Measurements from ENCODE around the gene SYNGR4. TPM values are rescaled to one million over a fixed set of nuclear protein-coding genes. Genes with fewer than 3 reads are reported as not detected.
"Not testable (repeated sequence)": the region's sequence is repeated elsewhere in the genome, so short reads cannot be mapped to it uniquely, and the experiment has no call there.

SYNGR4 gene
- total RNA-seq, 1 donor from 2014 or later: not detected

DNA sequence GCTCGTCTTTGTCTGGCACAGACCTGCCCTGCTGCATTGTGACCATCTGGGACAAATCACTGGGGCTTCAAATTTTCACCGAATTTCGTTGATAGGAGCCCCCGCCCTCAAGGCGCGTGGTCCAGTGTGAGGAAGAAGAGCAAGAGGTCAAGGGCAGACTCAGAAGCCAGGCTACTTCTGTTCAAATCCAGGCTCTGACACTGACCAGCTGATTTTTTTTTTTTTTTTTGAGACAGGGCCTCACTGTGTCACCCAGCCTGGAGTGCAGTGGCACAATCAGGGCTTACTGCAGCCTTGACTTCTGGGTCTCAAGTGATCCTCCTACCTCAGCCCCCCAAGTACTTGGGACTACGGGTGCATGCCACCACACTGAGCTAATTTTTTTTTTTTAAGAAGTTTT lies 7.2 kb downstream of the SYNGR4 start:
- no peak for DNase-seq (ENCODE audit: low read depth in 2 of 2)

DNA sequence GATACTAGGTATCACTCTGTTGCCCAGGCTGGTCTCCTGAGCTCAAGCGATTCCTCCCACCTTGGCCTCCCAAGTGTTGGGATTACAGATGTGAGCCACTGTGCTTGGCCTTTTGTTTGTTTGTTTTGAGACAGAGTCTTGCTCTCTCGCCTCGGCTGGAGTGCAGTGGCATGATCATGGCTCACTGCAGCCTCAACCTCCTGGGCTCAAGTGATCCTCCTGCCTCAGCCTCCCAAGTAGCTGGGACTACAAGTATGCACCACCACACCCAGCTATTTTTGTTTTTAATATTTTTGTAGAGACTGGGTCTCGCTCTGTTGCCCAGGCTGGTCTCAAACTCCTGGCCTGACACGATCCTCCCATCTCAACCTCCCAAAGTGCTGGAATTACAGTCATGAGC lies 7.6 kb downstream of the SYNGR4 start:
- DNase-seq (ENCODE audit: low read depth in 2 of 2): not testable (repeated sequence)

DNA sequence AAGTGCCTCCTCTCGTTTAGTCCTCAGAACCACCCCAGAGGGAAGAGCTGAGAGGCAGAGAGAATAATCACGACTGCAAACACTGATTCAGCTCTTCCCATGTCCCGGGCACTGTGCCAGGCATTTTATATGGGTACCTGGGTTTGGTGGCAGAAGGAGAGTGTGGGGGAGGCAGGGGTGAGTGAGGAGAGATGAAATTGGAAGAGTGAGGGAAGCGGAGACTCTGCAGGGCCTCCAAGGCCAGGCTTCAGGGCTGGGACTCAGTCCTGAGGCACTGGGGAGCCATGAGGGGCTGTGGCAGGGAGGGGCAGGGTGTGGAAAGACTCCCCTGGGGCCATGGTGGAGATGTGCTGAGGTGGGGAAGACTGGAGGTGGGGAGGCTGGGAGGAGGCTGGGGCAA lies 8.7 kb downstream of the SYNGR4 start:
- no peak for DNase-seq (ENCODE audit: low read depth in 2 of 2)

DNA sequence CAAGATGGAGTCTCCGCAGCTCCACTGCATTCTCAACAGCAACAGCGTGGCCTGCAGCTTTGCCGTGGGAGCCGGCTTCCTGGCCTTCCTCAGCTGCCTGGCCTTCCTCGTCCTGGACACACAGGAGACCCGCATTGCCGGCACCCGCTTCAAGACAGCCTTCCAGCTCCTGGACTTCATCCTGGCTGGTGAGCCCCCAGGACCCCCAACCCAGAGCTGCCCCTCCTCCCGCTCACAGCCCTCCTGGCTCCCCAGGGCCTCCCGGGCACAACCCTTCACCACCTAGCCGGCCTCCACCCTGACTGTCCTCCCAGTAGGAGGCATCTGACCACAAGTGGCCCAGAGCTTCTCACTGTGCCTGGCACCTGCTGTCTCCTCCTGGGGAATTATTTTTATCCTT lies 9.4 kb downstream of the SYNGR4 start:
- DNase-seq (ENCODE audit: low read depth in 2 of 2): no peak

DNA sequence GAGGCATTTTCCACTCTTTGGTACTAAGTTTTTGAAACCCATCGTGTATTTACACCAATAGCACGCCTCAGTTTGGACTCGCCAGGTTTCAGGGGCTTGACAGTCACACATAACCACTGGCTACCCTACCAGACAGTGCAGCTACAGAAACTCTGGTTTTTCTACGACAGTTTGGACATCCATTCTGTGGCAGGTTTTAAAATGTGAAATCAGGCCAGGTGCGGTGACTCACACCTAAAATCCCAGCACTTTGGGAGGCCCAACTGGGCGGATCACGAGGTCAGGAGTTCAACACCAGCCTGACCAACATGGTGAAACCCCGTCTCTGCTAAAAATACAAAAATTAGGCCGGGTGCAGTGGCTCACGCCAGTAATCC lies 14.0 kb downstream of the SYNGR4 start:
- no peak for DNase-seq (ENCODE audit: low read depth in 2 of 2)

DNA sequence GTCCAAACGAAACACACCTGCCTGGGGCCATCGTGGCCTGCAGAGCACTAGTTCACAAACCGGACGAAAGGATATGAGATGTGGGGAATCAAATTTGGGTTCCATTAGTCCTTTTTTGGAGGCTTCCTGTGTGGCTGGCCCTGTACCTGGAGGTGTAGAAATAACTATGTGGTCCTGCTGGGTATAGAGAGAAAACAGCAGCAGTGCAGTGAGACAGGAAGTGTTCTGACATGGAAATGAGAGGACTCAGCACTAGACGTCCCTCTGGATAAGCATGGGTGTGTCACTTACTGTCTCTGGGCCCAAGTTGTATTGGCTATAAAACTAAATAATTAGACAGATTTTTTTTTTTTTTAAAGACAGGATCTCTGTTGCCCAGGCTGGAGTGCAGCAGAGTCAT lies 14.9 kb downstream of the SYNGR4 start:
- DNase-seq (ENCODE audit: low read depth in 2 of 2): no peak

DNA sequence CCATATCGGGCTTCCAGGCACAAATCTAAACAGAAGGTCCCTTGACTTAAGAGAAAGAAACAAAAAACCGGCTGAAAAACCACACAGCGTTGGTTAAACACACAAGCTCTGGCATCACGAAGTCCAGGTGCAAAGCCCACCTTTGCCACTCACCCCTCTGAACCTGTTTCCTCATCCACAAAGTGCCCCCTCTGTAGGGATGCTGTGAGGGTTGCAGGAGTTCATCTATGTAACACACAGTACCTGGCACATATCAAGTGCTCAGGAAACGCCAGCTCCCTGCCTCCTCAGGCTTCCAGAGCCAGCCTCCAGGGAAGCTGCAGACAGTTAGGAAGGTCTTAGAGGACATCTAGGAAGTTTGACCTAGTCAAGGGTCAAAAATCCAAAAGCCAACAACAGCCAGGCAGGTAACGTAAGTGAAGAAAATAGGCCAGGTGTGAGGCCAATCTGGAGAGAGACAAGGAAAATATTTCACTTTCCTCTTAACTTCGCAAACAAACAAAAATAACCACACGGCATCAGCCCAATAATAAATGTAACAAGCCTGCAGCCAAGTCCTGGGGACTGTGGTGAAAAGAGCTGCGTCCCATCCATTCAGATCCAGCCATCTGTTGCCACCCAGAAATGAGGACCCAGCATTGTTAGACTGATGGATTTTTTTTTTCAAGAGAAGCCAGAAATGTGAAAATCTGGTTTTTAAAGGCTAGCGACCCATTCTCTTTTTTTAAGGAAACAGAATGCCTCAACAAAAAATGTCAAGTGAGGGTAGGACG lies 17.2 kb downstream of the SYNGR4 start:
- DNase-seq (ENCODE audit: low read depth in 2 of 2): no peak

DNA sequence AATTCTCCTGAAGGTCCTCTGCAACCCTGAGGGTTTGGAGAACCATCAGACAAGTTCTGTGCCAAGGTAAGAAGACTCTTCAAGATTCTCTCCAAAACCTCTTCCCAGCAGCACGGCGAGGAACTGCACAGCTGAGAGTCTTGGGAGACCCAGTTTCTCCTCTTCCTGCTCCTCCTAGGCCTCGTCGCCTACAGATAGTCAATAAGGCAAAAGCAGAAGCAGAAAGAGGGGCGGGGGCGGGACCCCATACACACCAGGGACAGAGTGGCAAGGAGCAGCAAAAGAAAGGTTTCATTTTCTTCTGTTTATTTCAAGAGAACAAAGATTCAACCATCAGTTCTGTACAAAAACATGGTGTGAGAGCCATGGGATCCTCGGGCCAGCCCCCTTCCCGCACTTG lies 18.1 kb downstream of the SYNGR4 start:
- DNase-seq (ENCODE audit: low read depth in 2 of 2): no peak

DNA sequence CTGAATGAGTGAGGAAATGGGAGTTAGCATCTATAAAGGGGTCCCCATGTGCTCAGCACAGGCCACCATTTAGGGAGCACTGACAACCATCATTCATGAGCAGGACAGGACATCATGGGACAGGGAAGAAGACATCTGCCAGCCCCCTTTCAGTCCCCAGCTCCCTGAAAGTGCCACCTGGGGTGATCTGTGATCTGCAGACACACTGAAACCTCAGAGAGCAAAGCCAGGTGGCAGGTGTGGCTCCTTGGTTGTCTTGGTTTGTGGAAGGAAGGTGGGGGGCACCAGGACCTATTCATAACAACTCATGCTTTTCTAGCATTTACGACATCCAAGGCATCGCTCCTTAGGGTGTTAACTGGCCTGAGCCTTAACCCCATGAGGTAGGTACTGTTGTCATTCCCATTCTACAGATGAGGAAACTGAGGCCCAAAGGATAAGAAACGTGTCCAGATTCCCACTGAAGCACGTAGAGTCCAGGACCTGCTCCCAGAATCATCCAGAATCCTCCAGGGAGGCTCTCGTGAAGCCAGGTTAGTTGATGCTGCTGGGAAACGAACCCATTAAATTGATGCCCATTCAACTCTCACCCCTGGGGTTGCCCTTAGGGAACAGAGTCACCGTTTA lies 21.4 kb downstream of the SYNGR4 start:
- DNase-seq (ENCODE audit: low read depth in 2 of 2): no peak

DNA sequence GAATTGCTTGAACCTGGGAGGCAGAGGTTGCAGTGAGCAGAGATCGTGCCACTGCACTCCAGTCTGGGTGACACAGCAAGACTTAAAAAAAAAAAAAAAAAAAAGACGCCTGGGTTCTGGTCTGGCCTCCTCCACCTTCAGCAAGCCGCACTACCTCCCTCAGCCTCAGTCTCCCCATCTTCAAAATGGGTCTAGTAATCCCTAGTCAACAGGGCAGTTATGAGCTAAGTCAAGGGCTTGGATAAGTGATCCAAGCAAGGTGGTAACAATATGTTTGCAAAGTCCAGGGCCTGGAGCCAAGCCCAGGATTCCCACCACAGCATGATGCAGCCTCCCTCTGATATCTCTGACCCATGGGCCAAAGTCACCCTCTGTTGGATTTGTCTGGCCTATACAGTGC lies 22.8 kb downstream of the SYNGR4 start:
- DNase-seq (ENCODE audit: low read depth in 2 of 2): no peak

DNA sequence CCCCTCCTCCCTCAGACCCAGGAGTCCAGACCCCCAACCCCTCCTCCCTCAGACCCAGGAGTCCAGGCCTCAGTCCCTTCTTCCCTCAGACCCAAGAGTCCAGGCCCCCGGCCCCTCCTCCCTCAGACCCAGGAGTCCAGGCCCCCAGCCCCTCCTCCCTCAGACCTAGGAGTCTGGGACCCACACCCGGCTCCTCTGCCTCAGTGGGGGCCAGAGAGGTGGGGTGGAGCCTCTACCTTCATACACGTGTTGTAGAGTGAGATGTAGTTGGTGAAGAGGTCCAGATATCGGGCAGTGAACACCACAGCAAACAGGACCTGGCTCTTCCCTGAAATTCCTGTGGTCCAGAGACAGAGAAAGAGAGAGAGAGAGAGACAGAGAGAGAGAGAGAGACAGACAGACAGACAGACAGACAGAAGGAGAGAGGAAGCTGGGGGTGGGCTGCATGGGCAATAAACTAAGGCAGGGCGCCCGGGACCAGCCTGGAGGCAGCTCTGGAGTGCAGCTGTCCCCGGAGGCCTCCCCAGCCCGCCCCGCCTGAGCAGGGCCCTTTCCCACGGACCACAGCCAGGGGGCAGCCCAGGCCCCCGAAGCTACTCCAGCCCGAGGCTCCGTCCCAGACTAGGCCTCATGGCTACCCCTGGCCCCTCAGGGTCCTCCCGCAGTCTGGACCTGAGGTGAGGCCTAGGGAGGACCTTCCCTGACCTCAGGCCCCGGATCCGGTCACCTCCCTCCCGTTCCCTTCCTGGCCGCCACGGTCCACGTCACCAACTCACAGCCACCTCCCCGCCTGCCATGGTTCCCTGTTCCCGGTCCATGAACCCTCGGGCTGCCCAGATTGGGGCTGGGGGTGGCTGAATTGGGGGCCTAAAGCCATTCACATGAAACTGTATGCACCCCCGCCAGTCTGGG lies 26.3 kb downstream of the SYNGR4 start:
- DNase-seq (ENCODE audit: low read depth in 2 of 2): peak; percentile 75 to 83

DNA sequence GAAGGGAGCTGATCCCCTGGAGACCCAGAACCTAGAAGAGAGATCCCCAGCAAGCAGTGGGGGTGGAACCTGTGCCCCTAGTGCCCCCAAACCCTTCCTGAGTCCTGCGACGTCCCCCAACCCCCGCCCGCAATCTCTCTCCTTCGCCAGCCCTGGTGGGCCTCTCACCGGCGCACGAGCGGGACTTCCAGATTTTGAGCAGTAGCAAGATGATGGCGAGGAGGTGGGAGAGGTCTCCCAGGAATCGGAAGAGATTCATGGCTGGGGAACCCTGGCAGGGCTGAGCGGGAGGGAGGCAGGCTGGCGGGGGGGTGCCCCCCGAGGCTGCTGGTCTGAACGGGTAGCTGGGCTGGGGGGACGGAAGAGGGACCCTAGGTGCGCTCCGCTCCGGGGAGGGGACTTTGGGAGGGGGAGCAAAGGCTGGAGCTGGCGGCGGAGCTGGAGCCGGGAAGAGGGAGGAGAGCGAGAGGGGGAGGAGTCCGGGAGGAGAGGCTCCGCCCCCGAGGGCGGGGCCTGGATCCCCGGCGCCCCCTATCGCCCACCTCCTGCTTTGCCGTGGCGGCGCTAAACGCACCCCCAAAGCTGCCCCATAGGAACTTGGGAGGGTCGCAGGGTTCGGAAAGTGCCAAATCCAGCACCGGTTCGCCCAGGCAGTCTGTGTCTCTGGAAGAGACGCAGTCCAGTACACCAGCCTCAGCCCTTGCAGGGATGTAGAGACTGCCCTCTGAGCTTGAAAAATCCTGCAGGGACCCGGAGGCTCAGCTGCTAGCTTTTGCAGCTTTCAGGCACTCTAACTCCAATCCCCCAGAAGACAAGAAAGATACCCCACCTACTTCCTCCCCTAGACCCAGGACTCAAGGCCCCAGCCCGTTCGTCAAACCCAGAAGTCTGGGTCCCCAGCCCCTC lies 27.2 kb downstream of the SYNGR4 start, which contains the start of gene KDELR1:
Gene KDELR1 (minus strand): TSS at position 452 of the 906 bp plus-strand sequence. CDS start 193 bp downstream, at position 259.
- peak; percentile 75 to 85 for DNase-seq (ENCODE audit: low read depth in 2 of 2)

DNA sequence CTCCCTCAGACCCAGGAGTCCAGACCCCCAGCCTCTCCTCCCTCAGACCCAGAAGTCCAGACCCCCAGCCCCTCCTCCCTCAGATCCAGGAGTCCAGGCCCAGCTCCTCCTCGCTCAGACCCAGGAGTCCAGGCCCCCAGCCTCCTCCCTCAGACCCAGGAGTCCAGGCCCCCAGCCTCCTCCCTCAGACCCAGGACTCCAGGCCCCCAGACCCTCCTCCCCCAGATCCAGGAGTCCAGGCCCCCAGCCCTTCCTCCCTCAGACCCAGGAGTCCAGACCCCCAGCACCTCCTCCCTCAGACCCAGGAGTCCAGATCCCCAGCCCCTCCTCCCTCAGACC lies 27.8 kb downstream of the SYNGR4 start:
- DNase-seq (ENCODE audit: low read depth in 2 of 2): not testable (repeated sequence)

DNA sequence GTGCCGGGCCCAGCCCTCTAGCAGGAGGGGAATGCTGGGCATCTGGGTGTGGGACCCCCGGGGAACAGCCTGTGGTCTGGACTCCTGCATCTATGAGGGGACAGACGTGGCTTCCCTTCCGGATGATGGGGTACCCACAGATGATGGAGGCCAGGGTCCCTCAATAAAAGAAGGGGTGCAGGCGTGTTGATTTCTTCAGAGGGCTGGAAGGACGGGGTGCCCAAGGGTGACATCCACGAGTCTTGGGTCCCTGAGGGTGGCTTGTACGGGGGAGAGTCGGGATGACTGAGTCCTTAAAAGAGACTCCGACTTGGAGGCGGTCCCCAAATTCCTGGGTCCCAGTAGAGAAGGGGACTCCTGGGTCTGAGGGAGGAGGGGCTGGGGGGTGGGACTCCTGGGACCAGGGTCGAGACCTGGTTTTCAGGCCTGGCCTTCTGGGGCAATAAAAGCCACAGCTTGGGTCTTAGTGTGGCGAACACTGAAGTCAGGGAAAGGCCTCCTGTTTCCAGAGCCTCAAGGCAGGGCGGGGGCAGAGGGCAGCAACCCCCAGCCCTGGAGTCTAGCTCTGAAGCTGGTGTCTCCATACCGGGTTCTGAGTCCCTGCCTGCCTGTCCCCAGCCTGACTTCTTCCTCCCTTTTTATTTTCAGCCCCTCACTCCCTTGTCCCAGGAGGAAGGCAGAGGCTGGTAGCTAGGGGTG lies 28.8 kb downstream of the SYNGR4 start:
- DNase-seq (ENCODE audit: low read depth in 2 of 2): no peak

DNA sequence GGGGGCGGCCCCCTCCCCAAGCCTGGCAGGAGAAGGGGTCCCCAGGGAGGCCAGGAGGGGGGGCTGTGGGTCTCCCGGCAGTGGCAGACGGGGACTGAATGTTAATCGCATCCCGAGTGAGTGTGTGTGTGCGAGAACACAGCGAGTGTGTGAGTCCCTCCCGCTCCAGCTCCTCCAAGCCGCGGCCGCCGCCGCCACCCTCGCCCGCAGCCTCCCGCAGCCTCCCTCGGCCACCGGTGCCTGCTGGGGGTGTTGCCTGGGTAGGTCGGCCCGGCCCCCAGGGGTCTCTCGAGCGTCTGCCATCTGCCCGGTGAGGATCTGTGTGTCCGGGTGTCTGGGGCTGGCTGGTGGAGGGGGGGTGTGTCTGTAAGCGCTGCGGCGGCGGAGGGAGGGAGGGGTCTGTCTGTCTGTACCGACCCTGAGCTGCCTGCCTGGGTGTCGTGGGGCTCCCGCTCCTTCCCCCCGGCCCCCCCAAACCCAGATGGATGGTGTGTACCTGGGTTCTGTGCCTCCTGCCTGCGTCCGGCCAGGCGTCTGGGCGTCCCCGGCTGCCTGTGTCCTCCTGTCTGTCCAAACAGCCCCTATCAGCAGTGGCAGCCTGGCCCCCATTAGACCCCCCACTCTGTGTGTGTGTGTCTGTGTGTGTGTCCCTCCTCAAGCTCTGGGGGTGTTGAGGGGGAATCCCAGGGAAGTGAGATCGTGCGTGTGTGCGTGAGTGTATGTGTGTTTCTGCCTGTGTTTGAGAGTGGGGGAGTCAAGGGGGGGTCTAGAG lies 29.6 kb downstream of the SYNGR4 start, which contains the start of gene GRIN2D:
Gene GRIN2D (plus strand): TSS at position 110 of the 772 bp plus-strand sequence. CDS start 4,725 bp downstream, outside the sequence.
- DNase-seq (ENCODE audit: low read depth in 2 of 2): peak; percentile 30 to 44

DNA sequence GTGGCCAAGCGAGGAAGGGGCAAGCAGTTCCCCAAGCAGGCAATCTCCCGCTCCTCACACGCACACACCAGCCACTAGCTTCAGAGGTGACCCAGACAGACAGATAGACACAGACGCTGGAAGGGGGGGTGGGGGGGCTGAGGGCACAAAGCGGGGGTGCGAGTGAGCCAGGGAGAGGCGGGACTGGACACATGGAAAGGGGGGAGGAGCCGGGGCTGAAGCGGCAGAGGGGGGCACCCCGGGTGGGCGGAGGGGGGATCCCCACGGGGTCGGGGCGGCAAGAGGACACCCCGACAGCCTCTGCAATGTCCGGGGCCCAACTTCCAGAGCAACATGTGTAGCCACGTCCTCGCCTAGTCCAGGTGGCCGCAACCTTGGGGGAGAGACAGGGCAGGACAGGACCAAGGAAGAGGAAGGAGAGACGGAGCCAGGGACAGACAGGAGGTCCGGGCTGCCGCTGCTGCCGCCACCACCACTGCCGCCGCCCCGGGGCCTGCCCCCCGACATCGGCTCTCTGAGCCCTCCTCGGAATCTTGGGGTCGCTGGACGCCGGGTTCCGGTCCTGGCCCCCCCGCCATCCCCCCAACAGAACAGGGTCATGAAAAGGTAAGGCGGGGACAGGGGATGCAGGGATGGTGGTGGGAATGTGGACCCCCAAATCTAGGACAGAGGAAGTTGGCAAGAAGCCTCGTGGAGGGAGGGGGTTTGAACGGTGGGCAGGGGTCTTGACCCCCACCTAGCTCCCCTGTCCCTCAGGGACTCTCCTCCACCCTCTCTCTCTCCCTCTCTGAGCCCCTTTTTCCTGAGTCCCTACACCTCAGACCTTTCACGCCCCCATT lies 30.4 kb downstream of the SYNGR4 start:
- DNase-seq (ENCODE audit: low read depth in 2 of 2): no peak

DNA sequence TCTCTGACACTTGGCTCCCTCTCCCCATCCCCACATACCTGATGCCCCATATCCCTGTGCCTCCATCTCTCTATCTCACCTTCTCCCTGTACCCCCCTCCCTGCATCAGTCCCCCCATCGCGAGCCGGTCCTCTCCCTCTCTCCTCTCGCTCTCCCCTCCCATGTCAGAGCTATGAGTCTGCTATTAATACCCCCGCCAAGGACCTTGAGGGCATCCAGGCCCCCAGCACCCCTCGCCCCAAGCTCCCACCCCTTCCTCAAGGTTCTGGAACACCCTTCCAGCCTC lies 30.9 kb downstream of the SYNGR4 start:
- no peak for DNase-seq (ENCODE audit: low read depth in 2 of 2)

DNA sequence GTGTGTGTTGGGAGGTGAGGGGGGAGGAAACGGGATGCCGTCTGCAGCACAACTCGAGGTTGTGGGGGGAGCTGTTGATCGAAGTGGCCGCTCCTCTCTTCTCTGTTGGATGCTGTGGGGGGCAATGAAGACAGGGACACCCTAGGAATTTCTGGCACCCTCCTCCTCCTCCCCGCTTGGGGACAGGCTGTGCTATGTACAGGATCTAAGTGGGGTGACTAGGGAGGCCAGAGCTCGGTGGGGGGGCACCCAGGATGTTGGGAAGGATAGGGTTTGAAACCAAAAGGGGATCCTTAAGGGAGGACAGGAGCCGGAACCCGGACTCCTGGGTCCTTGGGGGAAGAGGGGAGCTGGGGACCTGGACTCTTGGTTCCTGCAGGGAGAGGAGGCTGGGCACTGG lies 31.3 kb downstream of the SYNGR4 start:
- DNase-seq (ENCODE audit: low read depth in 2 of 2): no peak

Measured in lung microvascular endothelial cell (primary cell).